Stimulated activated naive B cell treated with anti-CD40 and anti-IgM and Interleukin-4, amounts not matched to agents 10 μg/mL and 1 μg/mL and 100 μg/mL, for 72 hours (primary cell): ENCODE measurements around the gene FAH.
"Not testable (repeated sequence)": the region's sequence is repeated elsewhere in the genome, so short reads cannot be mapped to it uniquely, and the experiment has no call there.

Experiments
- ATAC-seq, 2 donors: fragments of 150-1000 bp; cut with Tn5 transposase; replicated peaks; 2 replicates each; pipeline ENCODE4 v1.10.0; 2021; ENCODE audit warnings: moderate library complexity in 1 of 2
- DNase-seq: peaks from one replicate; pipeline ENCODE4 v3.0.0; 2021
- H3K27ac Mint-ChIP-seq: one replicate; pipeline ENCODE4 v1.8.0; 2022; ENCODE audit warnings: mild to moderate bottlenecking, mixed read lengths
- H3K27me3 Mint-ChIP-seq, 2 donors: one replicate each; pipeline ENCODE4 v1.8.0; 2022; ENCODE audit warnings: mixed read lengths in 2 of 2
- H3K36me3 Mint-ChIP-seq, 2 donors: one replicate each; pipeline ENCODE4 v1.8.0; 2022; ENCODE audit warnings: mixed read lengths in 2 of 2, mild to moderate bottlenecking in 1 of 2
- H3K4me1 Mint-ChIP-seq, 2 donors: one replicate each; pipeline ENCODE4 v1.8.0; 2022; ENCODE audit warnings: mixed read lengths in 2 of 2, mild to moderate bottlenecking in 1 of 2
- H3K4me3 Mint-ChIP-seq, 2 donors: one replicate each; pipeline ENCODE4 v1.8.0; 2022; ENCODE audit warnings: mild to moderate bottlenecking in 2 of 2, mixed read lengths in 2 of 2, moderate library complexity in 1 of 2
- H3K9me3 Mint-ChIP-seq, 2 donors: one replicate each; pipeline ENCODE4 v1.8.0; 2022; ENCODE audit warnings: mixed read lengths in 2 of 2, mild to moderate bottlenecking in 1 of 2

FAH gene

DNA sequence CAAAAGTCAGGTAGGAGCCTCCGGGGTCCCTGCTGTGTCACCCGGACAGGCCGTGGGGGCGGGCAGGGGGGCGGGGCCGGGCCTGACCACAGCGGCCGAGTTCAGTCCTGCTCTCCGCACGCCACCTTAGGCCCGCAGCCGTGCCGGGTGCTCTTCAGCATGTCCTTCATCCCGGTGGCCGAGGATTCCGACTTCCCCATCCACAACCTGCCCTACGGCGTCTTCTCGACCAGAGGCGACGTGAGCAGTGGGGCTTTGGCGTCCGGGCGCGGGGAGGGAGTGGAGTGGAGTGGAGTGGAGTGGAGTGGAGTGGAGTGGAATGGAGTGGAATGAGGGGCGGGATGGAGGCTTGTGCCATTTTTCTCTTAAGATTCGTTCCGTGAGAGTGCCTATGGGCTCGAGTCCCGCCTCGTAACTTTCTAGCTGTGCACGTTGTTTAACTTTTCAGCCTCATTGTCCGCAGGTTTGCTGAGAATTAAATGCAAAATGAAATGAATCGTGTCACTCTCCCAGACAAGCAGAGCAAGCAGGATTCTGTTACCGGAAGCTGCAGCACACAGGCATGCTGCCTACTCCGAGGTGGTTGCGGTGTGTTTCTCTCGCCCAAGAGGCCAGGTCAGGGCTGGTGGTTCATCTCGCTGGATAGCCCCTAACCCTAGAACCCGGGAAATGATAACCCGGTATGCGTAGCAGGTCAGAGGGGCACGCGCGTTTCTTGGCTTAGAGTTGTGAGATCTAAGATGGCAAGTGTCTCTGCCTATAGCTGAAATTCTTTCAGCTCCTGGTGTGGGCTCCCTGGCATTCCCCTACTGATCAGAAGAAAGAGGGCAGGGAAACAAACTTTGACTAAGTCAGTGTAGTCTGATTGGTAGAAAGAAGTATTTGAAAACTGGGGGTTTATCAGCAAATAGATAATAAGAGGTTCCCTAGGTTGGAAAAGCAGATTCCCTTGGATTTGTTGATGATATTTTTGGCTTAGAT, at the start of gene FAH:
Gene FAH (plus strand): TSS at position 104 of the 981 bp plus-strand sequence. CDS start 56 bp downstream, at position 160.
- Mint-ChIP-seq H3K27me3 (no peaks in the 10 kb centered on the region), H3K9me3 (no peaks in the 10 kb centered on the region), H3K4me1 (peaks cover 14 to 36% of the 10 kb centered on the region in 2 donors), H3K4me3 (peak within 1 kb of the TSS; percentile 88 to 91), H3K36me3 (peaks cover 3 to 6% of the 10 kb centered on the region in 2 donors), H3K27ac (peak within 1 kb of the TSS; percentile 92)
- DNase-seq, result no peak
- peak; percentile 80 to 81 for ATAC-seq

DNA sequence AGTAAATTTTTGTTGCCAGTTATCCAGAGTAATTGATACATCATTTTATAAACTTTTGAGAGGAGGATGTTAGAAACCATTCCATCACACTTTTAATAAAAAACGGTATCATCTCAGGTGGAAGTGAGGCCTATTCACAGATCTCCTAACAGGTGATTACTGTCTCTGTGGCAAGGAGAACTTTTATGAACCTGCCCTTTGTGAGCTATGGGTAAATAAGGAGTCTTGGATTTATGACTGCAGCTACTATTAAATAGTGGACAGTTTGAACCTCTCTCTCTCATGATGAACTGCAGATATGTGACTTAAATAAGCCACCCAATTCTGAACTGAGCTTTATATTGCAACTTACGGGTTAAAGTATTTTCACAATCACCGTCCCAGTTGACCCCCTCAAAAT, 47.6 kb upstream of the FAH start:
- no peaks in the 10 kb centered on the region for H3K9me3 Mint-ChIP-seq
- H3K4me3 Mint-ChIP-seq, result no peak overlapping the region
- H3K4me1 Mint-ChIP-seq, result peaks cover 31 to 55% of the 10 kb centered on the region in 2 donors
- no peaks in the 10 kb centered on the region for H3K27me3 Mint-ChIP-seq
- ATAC-seq (no peak), DNase-seq (no peak)
- H3K27ac Mint-ChIP-seq, result no peak overlapping the region
- H3K36me3 Mint-ChIP-seq, result peaks cover 11% of the 10 kb centered on the region in 2 donors

- Mint-ChIP-seq H3K27me3 (no peaks in the 10 kb centered on the region), H3K9me3 (no peaks in the 10 kb centered on the region), H3K36me3 (peaks cover 11% of the 10 kb centered on the region in 2 donors), H3K4me1 (peaks cover 34 to 59% of the 10 kb centered on the region in 2 donors), H3K27ac (no peak overlapping the region), H3K4me3 (no peak overlapping the region)
- ATAC-seq, result no peak
- DNase-seq, result no peak
Measured at GRCh38 chr15:80105595-80105994, 47.2 kb upstream of the FAH start.

- Mint-ChIP-seq H3K9me3 (no peaks in the 10 kb centered on the region), H3K27me3 (no peaks in the 10 kb centered on the region), H3K4me3 (no peak overlapping the region), H3K4me1 (peaks cover 35 to 63% of the 10 kb centered on the region in 2 donors), H3K36me3 (peaks cover 8 to 11% of the 10 kb centered on the region in 2 donors), H3K27ac (no peak overlapping the region)
- ATAC-seq (no peak), DNase-seq (no peak)
Measured at GRCh38 chr15:80106051-80106450, 46.7 kb upstream of the FAH start.

- Mint-ChIP-seq H3K4me3 (no peak overlapping the region), H3K36me3 (peaks cover 4 to 11% of the 10 kb centered on the region in 2 donors), H3K27me3 (no peaks in the 10 kb centered on the region), H3K27ac (peak overlapping the region; percentile 89), H3K9me3 (no peaks in the 10 kb centered on the region), H3K4me1 (peaks cover 33 to 66% of the 10 kb centered on the region in 2 donors)
- no peak for DNase-seq
- no peak for ATAC-seq
Measured at GRCh38 chr15:80107204-80107603, 45.6 kb upstream of the FAH start.

DNA sequence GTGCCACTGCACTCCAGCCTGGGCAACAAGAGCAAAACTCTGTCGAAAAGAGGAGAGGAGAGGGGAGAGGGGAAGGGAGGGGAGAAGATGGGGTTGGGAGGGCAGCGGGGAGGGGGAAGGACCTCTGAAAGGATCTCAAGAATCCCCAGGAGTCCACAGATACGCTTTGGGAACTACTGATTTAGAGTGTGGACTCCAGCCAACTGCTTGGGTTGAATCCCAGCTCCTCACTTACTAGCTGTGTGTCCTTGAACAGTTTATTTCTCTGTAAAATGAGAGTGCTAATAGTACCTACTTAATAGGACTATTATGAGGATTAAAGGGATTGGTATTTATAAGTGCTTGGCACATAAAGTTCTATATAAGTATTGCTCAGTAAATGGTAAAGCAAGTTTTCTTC, 45.0 kb upstream of the FAH start:
- no peaks in the 10 kb centered on the region for H3K9me3 Mint-ChIP-seq

GRCh38 chr15:80109388-80109787, 43.4 kb upstream of the FAH start:
- ATAC-seq (no peak), DNase-seq (no peak)
- H3K27me3 Mint-ChIP-seq, result no peaks in the 10 kb centered on the region
- H3K36me3 Mint-ChIP-seq, result peaks cover 3 to 10% of the 10 kb centered on the region in 2 donors
- H3K27ac Mint-ChIP-seq, result no peak overlapping the region
- H3K9me3 Mint-ChIP-seq, result no peaks in the 10 kb centered on the region
- H3K4me1 Mint-ChIP-seq, result peaks cover 37 to 69% of the 10 kb centered on the region in 2 donors
- H3K4me3 Mint-ChIP-seq, result no peak overlapping the region

More for the DNA sequence above, 45.0 kb upstream of the FAH start:
- no peaks in the 10 kb centered on the region for H3K27me3 Mint-ChIP-seq
- H3K4me1 Mint-ChIP-seq, result peaks cover 31 to 60% of the 10 kb centered on the region in 2 donors
- ATAC-seq (no peak), DNase-seq (no peak)
- no peak overlapping the region for H3K4me3 Mint-ChIP-seq
- H3K27ac Mint-ChIP-seq, result peak overlapping the region; percentile 89
- H3K36me3 Mint-ChIP-seq, result peaks cover 0 to 11% of the 10 kb centered on the region in 2 donors

GRCh38 chr15:80110920-80111319, 41.9 kb upstream of the FAH start:
- no peak overlapping the region for H3K27ac Mint-ChIP-seq
- no peaks in the 10 kb centered on the region for H3K9me3 Mint-ChIP-seq
- H3K4me1 Mint-ChIP-seq, result peaks cover 30 to 72% of the 10 kb centered on the region in 2 donors
- H3K27me3 Mint-ChIP-seq, result no peaks in the 10 kb centered on the region
- no peak for DNase-seq
- H3K4me3 Mint-ChIP-seq, result no peak overlapping the region
- peaks cover 3 to 9% of the 10 kb centered on the region in 2 donors for H3K36me3 Mint-ChIP-seq
- no peak for ATAC-seq

DNA sequence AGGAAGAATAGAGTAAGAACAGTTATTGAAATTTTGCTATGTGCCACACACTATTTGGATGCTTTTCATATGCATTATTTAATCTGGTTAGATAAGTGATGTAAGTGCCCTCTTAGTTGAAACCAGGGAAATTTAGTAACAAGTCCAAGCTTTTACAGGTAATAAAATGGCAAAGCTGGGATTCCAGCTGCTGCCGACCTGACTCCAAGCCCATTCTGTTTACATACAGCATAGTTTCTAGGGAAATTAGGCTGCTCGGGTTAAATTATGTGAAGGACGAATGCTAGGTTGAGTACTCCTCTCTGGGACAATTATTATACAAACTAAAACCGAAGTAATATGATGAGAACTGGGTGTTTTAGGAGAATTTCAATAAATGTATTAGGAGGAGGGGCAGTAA, 38.7 kb upstream of the FAH start:
- no peak for ATAC-seq
- Mint-ChIP-seq H3K4me3 (no peak overlapping the region), H3K4me1 (peaks cover 19 to 48% of the 10 kb centered on the region in 2 donors), H3K27ac (no peak overlapping the region), H3K27me3 (no peaks in the 10 kb centered on the region), H3K36me3 (peaks cover 1 to 3% of the 10 kb centered on the region in 2 donors), H3K9me3 (no peaks in the 10 kb centered on the region)
- DNase-seq, result no peak

DNA sequence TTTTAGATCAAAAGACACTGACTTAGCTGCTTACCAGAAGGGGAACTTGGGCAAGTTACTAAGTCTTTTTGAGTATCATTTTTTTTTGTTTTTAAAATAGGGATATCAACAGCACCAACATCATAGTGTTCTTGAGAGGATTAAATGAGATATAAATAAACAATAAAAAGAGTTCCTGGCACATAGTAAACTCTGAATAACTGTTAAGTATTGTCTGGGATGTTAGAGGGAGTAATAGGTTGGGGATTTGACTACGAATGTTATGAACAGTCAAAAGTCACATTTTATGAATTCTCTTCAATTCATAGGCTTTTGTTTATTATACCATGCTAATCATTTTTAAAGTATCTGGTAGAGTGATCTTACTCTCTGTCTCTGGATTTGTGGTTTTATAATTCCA, 37.8 kb upstream of the FAH start:
- peaks cover 13 to 39% of the 10 kb centered on the region in 2 donors for H3K4me1 Mint-ChIP-seq
- H3K9me3 Mint-ChIP-seq, result no peaks in the 10 kb centered on the region
- DNase-seq, result no peak
- no peak for ATAC-seq
- H3K4me3 Mint-ChIP-seq, result no peak overlapping the region
- no peak overlapping the region for H3K27ac Mint-ChIP-seq
- no peaks in the 10 kb centered on the region for H3K27me3 Mint-ChIP-seq
- H3K36me3 Mint-ChIP-seq, result peaks cover 0 to 3% of the 10 kb centered on the region in 2 donors

DNA sequence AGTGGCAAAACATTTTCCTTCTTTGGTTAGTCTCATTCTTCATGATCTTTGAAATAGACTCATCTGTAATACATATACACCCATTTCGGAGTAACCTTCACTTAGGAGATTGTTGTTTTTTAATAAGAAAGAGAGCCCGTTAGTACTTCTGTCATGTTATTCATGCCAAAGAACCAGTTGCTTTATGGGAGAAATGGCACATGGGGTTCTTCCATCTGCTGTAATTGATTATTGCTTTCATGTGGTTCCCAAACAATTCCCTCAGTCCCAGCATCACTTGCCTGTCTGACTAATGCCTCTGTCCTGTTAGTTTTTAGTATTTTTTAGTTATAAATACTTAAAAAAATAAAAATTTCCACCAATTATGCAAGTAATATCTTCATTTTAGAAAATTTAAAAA, 33.8 kb upstream of the FAH start:
- H3K9me3 Mint-ChIP-seq, result no peaks in the 10 kb centered on the region
- no peak overlapping the region for H3K27ac Mint-ChIP-seq
- no peak overlapping the region for H3K4me3 Mint-ChIP-seq
- peaks cover 12 to 16% of the 10 kb centered on the region in 2 donors for H3K36me3 Mint-ChIP-seq
- H3K4me1 Mint-ChIP-seq, result peaks cover 4 to 27% of the 10 kb centered on the region in 2 donors
- no peaks in the 10 kb centered on the region for H3K27me3 Mint-ChIP-seq
- ATAC-seq (no peak), DNase-seq (no peak)

GRCh38 chr15:80120636-80121035, 32.2 kb upstream of the FAH start:
- ATAC-seq (no peak), DNase-seq (no peak)
- H3K36me3 Mint-ChIP-seq, result peaks cover 14% of the 10 kb centered on the region in 2 donors
- peaks cover 2 to 12% of the 10 kb centered on the region in 2 donors for H3K4me1 Mint-ChIP-seq
- no peaks in the 10 kb centered on the region for H3K9me3 Mint-ChIP-seq
- no peaks in the 10 kb centered on the region for H3K27me3 Mint-ChIP-seq
- no peak overlapping the region for H3K4me3 Mint-ChIP-seq
- H3K27ac Mint-ChIP-seq, result no peak overlapping the region

DNA sequence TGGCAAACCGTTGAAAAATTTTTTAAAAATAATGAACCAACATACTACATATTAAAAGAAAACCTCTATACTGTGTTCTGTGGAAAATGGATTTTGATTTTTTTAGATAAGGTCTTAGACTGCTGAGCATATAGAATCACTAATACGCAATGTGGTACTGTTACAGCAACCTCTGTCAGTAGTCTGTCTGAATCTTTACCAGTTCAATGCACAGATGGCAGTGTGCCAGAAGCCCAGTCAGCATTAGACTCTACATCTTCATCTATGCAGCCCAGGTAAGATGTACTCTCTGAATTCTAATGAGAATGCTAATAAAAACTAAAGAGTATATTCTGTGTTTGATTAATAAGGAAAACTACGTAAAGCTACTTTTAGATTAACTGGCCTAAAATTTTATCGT, 31.3 kb upstream of the FAH start:
- Mint-ChIP-seq H3K27ac (no peak overlapping the region), H3K27me3 (no peaks in the 10 kb centered on the region), H3K4me3 (no peak overlapping the region), H3K9me3 (no peaks in the 10 kb centered on the region), H3K36me3 (peaks cover 21 to 22% of the 10 kb centered on the region in 2 donors), H3K4me1 (peaks cover 2 to 7% of the 10 kb centered on the region in 2 donors)
- DNase-seq, result no peak
- ATAC-seq, result no peak

GRCh38 chr15:80123034-80123433, 29.8 kb upstream of the FAH start:
- Mint-ChIP-seq H3K4me1 (peaks cover 2 to 7% of the 10 kb centered on the region in 2 donors), H3K4me3 (no peak overlapping the region), H3K27me3 (no peaks in the 10 kb centered on the region), H3K9me3 (no peaks in the 10 kb centered on the region), H3K36me3 (peaks cover 22 to 24% of the 10 kb centered on the region in 2 donors), H3K27ac (no peak overlapping the region)
- DNase-seq, result no peak
- no peak for ATAC-seq

DNA sequence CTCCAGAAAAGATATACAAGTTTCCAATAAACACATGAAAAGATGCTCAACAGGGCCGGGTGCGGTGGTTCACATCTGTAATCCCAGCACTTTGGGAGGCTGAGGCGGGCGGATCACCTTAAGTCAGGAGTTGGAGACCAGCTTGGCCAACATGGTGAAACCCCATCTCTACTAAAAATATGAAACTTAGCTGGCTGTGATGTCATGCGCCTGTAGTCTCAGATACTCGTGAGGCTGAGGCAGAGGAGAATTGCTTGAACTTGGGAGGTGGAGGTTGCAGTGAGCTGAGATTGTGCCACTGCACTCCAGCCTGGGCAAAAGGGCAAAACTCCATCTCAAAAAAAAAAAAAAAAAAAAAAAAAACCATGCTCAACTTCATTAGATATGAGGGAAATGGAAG, 25.5 kb upstream of the FAH start:
- not testable (repeated sequence) for H3K27me3 Mint-ChIP-seq, H3K4me1 Mint-ChIP-seq, ATAC-seq, H3K4me3 Mint-ChIP-seq, H3K27ac Mint-ChIP-seq, H3K9me3 Mint-ChIP-seq, DNase-seq
- H3K36me3 Mint-ChIP-seq, result peaks cover 26 to 39% of the 10 kb centered on the region in 2 donors
